ENCODE measurements around the gene SOX8.

Gene SOX8

DNA sequence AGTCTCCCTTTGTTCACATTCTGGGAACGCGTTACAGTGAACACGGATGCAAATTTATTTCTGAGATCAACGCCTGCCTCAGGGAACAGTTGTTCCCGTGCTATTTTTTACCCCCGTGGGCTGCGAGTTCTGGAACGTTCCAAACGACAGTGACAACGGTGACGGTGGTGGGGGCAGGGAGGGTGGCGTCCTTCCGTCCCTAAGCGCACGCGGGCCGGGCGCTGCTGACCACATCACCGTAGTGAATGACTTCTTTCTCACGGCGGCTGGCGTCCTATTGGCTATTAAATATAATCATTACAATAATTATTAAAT, 45.9 kb downstream of the SOX8 start:
- DNase-seq = no peak

DNA sequence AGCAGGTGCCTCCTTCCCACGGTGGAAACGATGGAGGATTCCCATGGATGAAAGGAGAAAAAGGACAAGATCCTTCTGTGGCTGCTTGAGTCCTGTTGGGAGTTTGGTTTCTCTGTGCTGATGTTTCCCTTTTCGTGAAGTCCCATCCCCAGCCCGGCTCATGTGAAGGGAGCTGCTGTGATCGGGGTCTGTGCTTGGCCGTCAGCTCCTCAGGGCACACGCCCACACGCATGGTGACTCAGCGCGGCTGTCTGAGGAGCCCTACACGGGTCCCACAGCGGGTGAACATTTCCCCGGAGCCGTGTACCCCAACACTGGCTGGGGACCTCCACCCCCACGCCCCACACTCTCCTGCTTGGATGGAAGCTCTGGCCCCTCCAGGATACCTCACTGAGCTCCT, 46.5 kb downstream of the SOX8 start:
- DNase-seq = no peak

DNA sequence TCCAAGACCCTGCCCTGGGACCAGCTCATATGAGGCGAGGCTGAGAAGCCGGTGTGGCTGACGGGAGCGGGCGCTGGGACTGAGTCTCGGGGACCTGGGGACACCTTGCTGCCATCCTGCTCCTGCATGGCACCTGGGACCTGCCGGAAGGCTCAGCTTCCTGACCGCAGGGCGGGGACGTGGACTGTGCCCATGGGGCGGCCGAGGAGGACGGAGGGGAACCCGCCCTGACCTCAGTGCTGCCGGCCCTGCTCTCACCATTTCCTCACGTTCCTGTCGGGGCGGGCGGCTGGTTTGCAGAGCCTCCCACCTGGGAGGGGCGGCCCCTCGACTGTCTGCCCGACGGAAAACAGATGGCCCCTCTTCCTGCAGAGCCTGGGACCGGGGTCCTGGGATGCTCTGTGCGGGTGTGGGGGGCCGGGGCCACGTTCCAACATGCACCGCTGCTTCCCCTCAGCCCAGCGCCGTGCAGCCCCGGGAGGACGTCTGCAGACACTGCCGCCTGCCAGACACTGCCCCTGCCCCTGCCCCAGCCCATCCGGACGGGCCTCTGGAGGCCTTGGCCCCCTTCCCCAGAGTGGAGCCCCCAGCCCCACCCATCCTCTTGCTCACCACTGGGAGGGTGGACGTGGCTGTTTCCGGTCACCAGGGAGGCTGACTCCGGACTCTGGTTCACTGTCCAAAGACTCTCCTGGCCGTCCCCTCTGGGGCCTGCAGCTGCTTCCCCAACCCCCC, 47.1 kb downstream of the SOX8 start:
- DNase-seq = no peak

DNA sequence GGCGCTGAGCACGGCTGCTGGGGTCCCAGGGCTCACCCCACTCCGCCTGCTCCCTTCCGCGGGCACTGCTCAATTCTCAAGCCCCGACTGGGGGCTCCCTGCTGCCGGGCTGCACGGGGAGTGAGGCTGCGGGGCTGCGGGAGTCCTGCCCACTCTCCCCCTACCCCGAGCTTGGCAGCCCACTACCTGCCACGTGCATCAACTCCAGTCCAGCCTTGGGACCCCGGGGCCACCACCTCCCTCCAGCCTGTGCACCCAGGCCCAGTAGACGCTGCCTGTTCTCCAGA, 47.6 kb downstream of the SOX8 start:
- no peak for DNase-seq

DNA sequence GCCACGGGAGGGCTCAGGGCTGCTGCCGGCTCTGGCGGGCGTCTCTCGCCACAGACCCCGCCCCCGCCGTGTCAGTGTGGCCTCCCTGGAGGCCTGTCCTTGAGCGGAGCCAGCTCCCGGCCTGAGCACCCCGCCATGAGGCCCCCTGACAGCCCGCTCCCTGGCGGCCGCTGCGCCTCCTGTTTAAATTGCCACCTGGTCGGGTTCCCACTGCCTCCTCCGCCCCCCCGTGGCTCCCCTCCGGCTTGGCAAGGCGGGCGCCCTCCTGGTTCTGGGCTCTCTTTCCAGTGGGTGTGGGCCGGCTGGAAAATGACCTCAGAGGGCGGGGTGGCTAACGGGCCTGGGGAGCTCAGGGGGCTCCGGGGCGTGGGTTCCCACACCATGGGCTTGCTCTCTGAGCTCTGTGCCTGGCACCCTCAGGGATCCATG, 48.9 kb downstream of the SOX8 start:
- no peak for DNase-seq

DNA sequence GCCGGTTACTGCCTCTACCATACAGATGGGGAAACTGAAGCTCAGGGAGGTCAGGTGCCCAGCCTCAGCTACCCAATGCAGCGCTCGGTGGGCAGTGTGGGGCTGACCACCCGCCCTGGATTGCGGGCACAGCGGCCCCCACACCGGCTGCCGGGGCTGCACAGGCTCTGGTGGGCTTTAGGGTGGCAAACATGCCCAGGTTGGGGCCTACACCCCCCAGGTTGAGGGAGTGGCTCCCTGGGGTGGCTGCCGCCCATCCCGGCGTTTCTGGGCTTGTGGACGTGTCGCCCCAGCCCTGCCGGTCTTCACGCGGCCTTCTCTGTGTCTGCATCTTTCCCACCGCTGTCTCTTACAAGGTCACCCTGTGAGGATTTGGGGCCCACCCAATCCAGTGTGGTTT, 50.1 kb downstream of the SOX8 start:
- no peak for DNase-seq

DNA sequence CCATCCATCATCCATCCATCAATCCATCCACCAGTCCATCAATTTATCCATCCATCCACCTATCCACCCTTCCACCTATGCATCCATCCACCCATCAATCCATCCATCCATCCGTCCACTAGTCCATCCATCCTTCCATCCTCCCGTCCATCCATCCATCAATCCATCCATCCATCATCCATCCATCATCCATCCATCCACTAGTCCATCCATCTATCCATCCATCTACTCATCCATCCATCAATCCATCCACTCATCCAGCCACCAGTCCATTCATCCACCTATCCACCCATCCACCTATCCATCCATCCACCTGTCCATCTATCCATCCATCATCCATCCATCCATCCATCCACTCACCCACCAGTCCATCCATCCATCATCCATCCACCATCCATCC, 51.0 kb downstream of the SOX8 start:
- DNase-seq = no peak

DNA sequence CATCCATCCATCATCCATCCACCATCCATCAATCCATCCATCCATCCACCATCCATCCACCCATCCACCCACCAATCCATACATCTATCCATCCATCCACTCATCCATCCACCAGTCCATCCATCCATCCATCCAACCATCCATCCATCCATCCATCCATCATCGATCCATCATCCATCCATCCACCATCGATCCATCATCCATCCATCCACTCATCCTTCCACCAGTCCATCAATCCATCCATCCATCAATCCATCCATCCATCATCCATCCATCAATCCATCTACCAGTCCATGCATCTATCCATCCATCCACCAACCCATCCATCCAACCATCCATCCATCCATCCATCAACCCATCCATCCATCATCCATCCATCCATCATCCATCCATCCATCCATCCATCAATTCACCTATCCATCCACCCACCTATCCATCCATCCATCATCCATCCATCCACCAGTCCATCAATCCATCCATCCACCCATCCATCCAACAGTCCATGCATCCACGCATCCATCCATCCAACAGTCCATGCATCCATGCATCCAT, 51.6 kb downstream of the SOX8 start:
- no peak for DNase-seq

DNA sequence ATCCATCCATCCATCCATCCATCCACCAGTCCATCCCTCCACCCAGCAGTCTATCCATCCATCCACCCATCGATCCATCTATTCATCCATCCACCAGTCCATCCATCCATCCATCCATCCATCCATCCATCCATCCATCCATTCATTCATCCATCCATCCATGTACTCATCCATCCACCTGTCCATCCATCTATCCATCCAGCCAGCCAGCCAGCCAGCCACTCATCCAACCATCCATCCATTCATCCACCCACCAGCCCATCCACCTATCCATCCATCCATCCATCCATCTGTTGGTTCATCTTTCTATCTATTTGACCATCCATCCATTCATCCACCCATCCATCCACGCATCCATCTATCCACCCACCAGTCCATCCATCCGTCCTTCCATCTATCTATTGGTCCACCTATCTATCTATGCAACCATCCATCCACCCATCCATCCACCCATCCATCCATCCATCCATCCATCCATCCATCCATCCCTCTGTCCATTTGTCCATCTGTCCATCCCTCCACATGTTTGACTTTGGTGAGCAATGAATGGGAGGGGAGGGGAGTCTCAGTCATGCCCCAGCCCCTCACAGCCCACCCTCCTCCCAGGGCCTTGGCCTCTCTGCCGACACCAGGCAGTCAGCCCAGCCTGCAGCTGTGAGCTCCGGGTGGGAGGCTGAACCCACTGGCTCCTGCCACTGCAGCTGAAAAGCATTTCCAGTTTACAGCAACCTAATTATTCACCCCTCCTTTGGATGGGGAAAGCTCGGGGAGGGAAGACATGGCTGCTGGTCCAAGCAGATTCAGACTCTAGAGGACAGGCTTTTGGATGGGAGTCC, 52.9 kb downstream of the SOX8 start:
- no peak for DNase-seq

DNA sequence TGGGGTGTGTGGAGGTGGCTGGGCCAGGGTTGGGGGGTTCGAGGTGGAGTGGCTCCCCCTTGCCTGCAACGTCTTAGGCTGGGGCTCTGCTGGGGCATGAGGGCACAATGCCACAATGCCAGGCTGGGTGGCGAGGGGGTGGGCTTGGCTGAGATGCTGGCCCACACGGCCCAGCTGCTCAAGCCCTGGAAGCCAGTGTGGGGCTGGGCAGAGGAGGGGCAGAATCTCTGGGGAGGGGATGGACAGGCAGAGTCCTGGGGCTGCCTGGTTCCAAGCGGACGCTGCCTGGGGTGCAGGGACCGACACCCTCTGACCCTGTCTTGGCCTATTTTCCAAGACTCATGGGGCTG, 53.5 kb downstream of the SOX8 start:
- no peak for DNase-seq

DNA sequence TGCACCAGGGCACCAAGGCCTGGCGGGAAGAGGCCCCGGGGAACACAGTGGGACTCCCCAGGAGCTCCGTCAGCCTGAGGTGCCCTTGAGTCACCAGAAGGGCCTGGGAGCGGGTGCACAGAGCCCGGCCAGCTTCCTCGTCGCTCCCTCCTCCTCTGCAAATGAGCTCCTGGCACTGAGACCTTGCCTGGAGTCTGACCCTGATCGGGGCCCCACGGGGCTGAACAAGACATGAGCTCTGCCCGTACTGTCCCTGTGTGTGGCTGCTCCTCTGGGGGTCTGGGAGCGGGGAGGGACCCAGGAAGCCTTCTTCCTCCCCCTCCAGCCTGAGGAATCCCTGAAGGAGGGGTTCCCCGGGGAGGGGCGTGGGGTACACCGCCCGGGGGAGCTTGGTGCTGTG, 54.6 kb downstream of the SOX8 start:
- no peak for DNase-seq

Data from suppressor macrophage (primary cell).